Stimulated activated CD4-positive, alpha-beta T cell treated with anti-CD3 and anti-CD28 coated beads, Interleukin-2, amount 100 ng/mL, for 4 hours (primary cell): ENCODE measurements around the gene STX12.
"Not testable (repeated sequence)": the region's sequence is repeated elsewhere in the genome, so short reads cannot be mapped to it uniquely, and the experiment has no call there.

Experiments used
- DNase-seq: peaks from one replicate; pipeline ENCODE4 v3.0.0-alpha.2; 2020; ENCODE audit warnings: low read depth

The STX12 gene

GRCh38 chr1:27775336-27775735 lies 2.3 kb downstream of the STX12 start:
- DNase-seq, result not testable (repeated sequence)

GRCh38 chr1:27776276-27776675 lies 3.3 kb downstream of the STX12 start:
- not testable (repeated sequence) for DNase-seq

GRCh38 chr1:27778056-27778455 lies 5.0 kb downstream of the STX12 start:
- DNase-seq, result no peak

GRCh38 chr1:27779122-27779521 lies 6.1 kb downstream of the STX12 start:
- no peak for DNase-seq

- no peak for DNase-seq
Observed at GRCh38 chr1:27782950-27783349, 9.9 kb downstream of the STX12 start.

- DNase-seq, result no peak
Observed at GRCh38 chr1:27784700-27785099, 11.7 kb downstream of the STX12 start.

- no peak for DNase-seq
Observed at GRCh38 chr1:27785781-27786455, 12.9 kb downstream of the STX12 start.

GRCh38 chr1:27787895-27788294 lies 14.9 kb downstream of the STX12 start:
- no peak for DNase-seq

- DNase-seq, result no peak
Observed at GRCh38 chr1:27789540-27790041, 16.6 kb downstream of the STX12 start.

GRCh38 chr1:27790270-27790669 lies 17.3 kb downstream of the STX12 start:
- DNase-seq, result not testable (repeated sequence)

- no peak for DNase-seq
Observed at GRCh38 chr1:27795601-27796000, 22.6 kb downstream of the STX12 start.

- no peak for DNase-seq
Observed at GRCh38 chr1:27804791-27805190, 31.8 kb downstream of the STX12 start.

GRCh38 chr1:27806758-27807157 lies 33.7 kb downstream of the STX12 start:
- no peak for DNase-seq

GRCh38 chr1:27807385-27807784 lies 34.4 kb downstream of the STX12 start:
- DNase-seq, result no peak

- not testable (repeated sequence) for DNase-seq
Observed at GRCh38 chr1:27808131-27808530, 35.1 kb downstream of the STX12 start.

- no peak for DNase-seq
Observed at GRCh38 chr1:27809883-27810282, 36.9 kb downstream of the STX12 start.

GRCh38 chr1:27811741-27812500 lies 38.9 kb downstream of the STX12 start:
- DNase-seq, result no peak

- DNase-seq, result no peak
Observed at GRCh38 chr1:27816921-27817630, 44.1 kb downstream of the STX12 start.

- DNase-seq, result no peak
Observed at GRCh38 chr1:27821761-27822315, 48.8 kb downstream of the STX12 start.

- no peak for DNase-seq
Observed at GRCh38 chr1:27823784-27824183, 50.8 kb downstream of the STX12 start.

GRCh38 chr1:27824411-27824810 lies 51.4 kb downstream of the STX12 start:
- no peak for DNase-seq

GRCh38 chr1:27829339-27829960 lies 56.4 kb downstream of the STX12 start:
- not testable (repeated sequence) for DNase-seq
